Osteocyte (in vitro differentiated cells): Measurements from ENCODE around the gene TRMT1. TPM values are rescaled to one million over a fixed set of nuclear protein-coding genes. Genes with fewer than 3 reads are reported as not detected.
A peak's percentile ranks its signal among the peaks of the same experiment; 100 is the strongest.
"Not testable (repeated sequence)": the region's sequence is repeated elsewhere in the genome, so short reads cannot be mapped to it uniquely, and the experiment has no call there.

Experiments used
- DNase-seq: peaks from one replicate; pipeline ENCODE4 v3.0.0; 2021; ENCODE audit warnings: mixed read lengths; ENCODE audit not compliant: unreplicated experiment; ENCODE audit errors: extremely low spot score
- H3K27ac Mint-ChIP-seq: one replicate; pipeline ENCODE4 v1.8.0; 2021; ENCODE audit warnings: mild to moderate bottlenecking, mixed read lengths; ENCODE audit not compliant: unreplicated experiment
- H3K27me3 Mint-ChIP-seq: one replicate; pipeline ENCODE4 v1.8.0; 2021; ENCODE audit warnings: mixed read lengths; ENCODE audit not compliant: unreplicated experiment
- H3K36me3 Mint-ChIP-seq: one replicate; pipeline ENCODE4 v1.8.0; 2021; ENCODE audit warnings: mixed read lengths; ENCODE audit not compliant: unreplicated experiment
- H3K4me1 Mint-ChIP-seq: one replicate; pipeline ENCODE4 v1.8.0; 2021; ENCODE audit warnings: mixed read lengths; ENCODE audit not compliant: unreplicated experiment
- H3K4me3 Mint-ChIP-seq: one replicate; pipeline ENCODE4 v1.8.0; 2021; ENCODE audit warnings: mild to moderate bottlenecking, moderate library complexity, mixed read lengths; ENCODE audit not compliant: unreplicated experiment
- H3K9me3 Mint-ChIP-seq: one replicate; pipeline ENCODE4 v1.8.0; 2021; ENCODE audit warnings: mixed read lengths; ENCODE audit not compliant: unreplicated experiment
- CTCF ChIP-seq: fragments of 200-600 bp; sonication (generic); IDR thresholded peaks from 2 replicates; pipeline ENCODE4 v1.5.0; 2021; ENCODE audit warnings: antibody characterized with exemption, mild to moderate bottlenecking, moderate library complexity
- long read RNA-seq: library from polyadenylated mRNA; unstranded; transcript quantifications from one replicate; pipeline ENCODE4 v2.0.0, GENCODE V29; 2021
- total RNA-seq: library from RNA; stranded (reverse); gene quantifications from 2 replicates; pipeline ENCODE4 v1.2.1, GENCODE V29; 2021

TRMT1 gene
- total RNA-seq, result 37.4 and 43.1 TPM in 2 replicates
- long read RNA-seq, transcript TRMT1-202 (17 exons, 2,142 nt), result major isoform, 32 of 76 reads
- long read RNA-seq, partial matches to known transcripts, result 3 of 76 reads
- long read RNA-seq, other reads (novel, unspliced or antisense), result 37 of 76 reads

- Mint-ChIP-seq H3K27me3 (no peaks in the 10 kb centered on the region), H3K9me3 (no peaks in the 10 kb centered on the region), H3K4me3 (peak within 1 kb of the TSS; percentile 96), H3K36me3 (peaks cover 2% of the 10 kb centered on the region), H3K4me1 (peaks cover 44% of the 10 kb centered on the region), H3K27ac (peak within 1 kb of the TSS; percentile 91)
- DNase-seq, result peak; percentile 94
- TF ChIP-seq CTCF, result no peak
Observed at GRCh38 chr19:13116282-13117175, at the start of gene TRMT1. TRMT1 (minus strand) TSS chr19:13116740; CDS start chr19:13116399, 341 bp downstream.

GRCh38 chr19:13166151-13166550 lies 49.6 kb upstream of the TRMT1 start:
- H3K4me3 Mint-ChIP-seq, DNase-seq, H3K27me3 Mint-ChIP-seq, H3K9me3 Mint-ChIP-seq, H3K36me3 Mint-ChIP-seq: not testable (repeated sequence)
- Mint-ChIP-seq H3K4me1 (peaks cover 70% of the 10 kb centered on the region), H3K27ac (peak overlapping the region; percentile 94)

GRCh38 chr19:13165162-13165997 lies 48.8 kb upstream of the TRMT1 start:
- Mint-ChIP-seq H3K4me3 (no peak overlapping the region), H3K27me3 (no peaks in the 10 kb centered on the region), H3K27ac (peak overlapping the region; percentile 94), H3K4me1 (peaks cover 67% of the 10 kb centered on the region), H3K9me3 (no peaks in the 10 kb centered on the region), H3K36me3 (no peaks in the 10 kb centered on the region)
- DNase-seq, result no peak
- TF ChIP-seq CTCF, result no peak

- Mint-ChIP-seq H3K27me3 (no peaks in the 10 kb centered on the region), H3K9me3 (no peaks in the 10 kb centered on the region), H3K27ac (peak overlapping the region; percentile 94), H3K4me3 (peak overlapping the region; percentile 40), H3K36me3 (no peaks in the 10 kb centered on the region), H3K4me1 (peaks cover 59% of the 10 kb centered on the region)
- no peak for TF ChIP-seq CTCF
- DNase-seq, result no peak
Observed at GRCh38 chr19:13164343-13165161, 48.0 kb upstream of the TRMT1 start.
